Prostate gland (tissue), 2 donors: Measurements from ENCODE around the gene KIAA1614.

Experiments used
- POLR2A ChIP-seq: fragments of 450-650 bp; IDR thresholded peaks from one replicate; pipeline ENCODE4 v1.6.1; 2016; ENCODE audit warnings: antibody characterized with exemption, mild to moderate bottlenecking
- POLR2AphosphoS5 ChIP-seq: sonication (generic); formaldehyde crosslinking; IDR thresholded peaks from one replicate; pipeline ENCODE4 v1.6.1; 2017; ENCODE audit warnings: antibody characterized with exemption
- TF ChIP-seq, protein P1 (sequence below), 4 experiments: fragments of 200-600 bp in 2 of 4; fragments of 450-650 bp in 2 of 4; sonication (generic) in 2 of 4; IDR thresholded peaks; 1 replicate in 3 of 4; 2 replicates in 1 of 4; pipeline ENCODE4 v1.5.1; 2016 to 2019; ENCODE audit warnings: antibody characterized with exemption in 4 of 4, mild to moderate bottlenecking in 2 of 4, moderate library complexity in 2 of 4

GRCh38 chr1:180988253-180988752, 75.6 kb downstream of the KIAA1614 start:
- TF ChIP-seq, protein P1, sequence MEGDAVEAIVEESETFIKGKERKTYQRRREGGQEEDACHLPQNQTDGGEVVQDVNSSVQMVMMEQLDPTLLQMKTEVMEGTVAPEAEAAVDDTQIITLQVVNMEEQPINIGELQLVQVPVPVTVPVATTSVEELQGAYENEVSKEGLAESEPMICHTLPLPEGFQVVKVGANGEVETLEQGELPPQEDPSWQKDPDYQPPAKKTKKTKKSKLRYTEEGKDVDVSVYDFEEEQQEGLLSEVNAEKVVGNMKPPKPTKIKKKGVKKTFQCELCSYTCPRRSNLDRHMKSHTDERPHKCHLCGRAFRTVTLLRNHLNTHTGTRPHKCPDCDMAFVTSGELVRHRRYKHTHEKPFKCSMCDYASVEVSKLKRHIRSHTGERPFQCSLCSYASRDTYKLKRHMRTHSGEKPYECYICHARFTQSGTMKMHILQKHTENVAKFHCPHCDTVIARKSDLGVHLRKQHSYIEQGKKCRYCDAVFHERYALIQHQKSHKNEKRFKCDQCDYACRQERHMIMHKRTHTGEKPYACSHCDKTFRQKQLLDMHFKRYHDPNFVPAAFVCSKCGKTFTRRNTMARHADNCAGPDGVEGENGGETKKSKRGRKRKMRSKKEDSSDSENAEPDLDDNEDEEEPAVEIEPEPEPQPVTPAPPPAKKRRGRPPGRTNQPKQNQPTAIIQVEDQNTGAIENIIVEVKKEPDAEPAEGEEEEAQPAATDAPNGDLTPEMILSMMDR (IDR thresholded peaks at IDR 0.05), result no peak
- TF ChIP-seq POLR2AphosphoS5 (no peak), POLR2A (no peak)
